Thyroid gland (tissue), 4 donors: ENCODE data around the gene CLEC18A.

ENCODE experiments used
- POLR2A ChIP-seq, 2 donors: fragments of 450-650 bp; IDR thresholded peaks; one replicate each; pipeline ENCODE4 v1.6.1; 2017; ENCODE audit warnings: antibody characterized with exemption in 2 of 2, mild to moderate bottlenecking in 2 of 2, moderate library complexity in 1 of 2
- TF ChIP-seq, protein P1 (sequence below), 6 experiments: fragments of 200-600 bp in 3 of 6; fragments of 450-650 bp in 3 of 6; sonication (generic) in 3 of 6; IDR thresholded peaks; one replicate each; pipeline ENCODE4 v1.5.1; 2016 to 2019; ENCODE audit warnings: antibody characterized with exemption in 6 of 6, mild to moderate bottlenecking in 2 of 6, inconsistent platforms in 1 of 6, moderate library complexity in 1 of 6

DNA sequence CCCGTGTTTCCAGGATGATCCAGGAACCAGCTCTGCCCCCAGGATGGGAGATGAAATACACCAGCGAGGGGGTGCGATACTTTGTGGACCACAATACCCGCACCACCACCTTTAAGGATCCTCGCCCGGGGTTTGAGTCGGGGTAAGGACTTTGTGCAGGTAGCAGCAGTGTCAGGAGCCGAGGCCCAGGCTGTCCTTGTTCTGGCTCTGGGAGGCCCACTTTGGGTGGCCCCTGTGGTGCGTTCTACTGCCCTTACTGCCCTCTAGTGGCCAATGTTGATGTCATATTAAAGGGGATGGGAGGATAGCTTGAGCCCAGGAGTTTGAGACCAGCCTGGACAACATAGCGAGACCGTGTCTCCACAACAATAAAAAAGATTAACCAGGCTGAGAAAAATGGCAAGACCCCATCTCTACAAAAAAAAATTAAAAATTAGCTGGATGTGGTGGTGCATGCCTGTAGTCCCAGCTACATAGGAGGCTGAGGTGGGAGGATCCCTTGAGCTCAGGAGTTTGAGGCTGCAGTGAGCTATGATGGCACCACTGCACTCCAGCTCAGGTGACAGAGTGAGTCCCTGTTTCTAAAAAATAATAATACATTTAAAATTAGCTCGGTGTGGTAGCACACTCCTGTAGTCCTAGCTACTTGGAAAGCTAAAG, 20.9 kb upstream of the CLEC18A start:
- TF ChIP-seq, protein P1, sequence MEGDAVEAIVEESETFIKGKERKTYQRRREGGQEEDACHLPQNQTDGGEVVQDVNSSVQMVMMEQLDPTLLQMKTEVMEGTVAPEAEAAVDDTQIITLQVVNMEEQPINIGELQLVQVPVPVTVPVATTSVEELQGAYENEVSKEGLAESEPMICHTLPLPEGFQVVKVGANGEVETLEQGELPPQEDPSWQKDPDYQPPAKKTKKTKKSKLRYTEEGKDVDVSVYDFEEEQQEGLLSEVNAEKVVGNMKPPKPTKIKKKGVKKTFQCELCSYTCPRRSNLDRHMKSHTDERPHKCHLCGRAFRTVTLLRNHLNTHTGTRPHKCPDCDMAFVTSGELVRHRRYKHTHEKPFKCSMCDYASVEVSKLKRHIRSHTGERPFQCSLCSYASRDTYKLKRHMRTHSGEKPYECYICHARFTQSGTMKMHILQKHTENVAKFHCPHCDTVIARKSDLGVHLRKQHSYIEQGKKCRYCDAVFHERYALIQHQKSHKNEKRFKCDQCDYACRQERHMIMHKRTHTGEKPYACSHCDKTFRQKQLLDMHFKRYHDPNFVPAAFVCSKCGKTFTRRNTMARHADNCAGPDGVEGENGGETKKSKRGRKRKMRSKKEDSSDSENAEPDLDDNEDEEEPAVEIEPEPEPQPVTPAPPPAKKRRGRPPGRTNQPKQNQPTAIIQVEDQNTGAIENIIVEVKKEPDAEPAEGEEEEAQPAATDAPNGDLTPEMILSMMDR (IDR thresholded peaks at IDR 0.05): peak; percentile 60 to 79 (median 76)
- no peak for TF ChIP-seq POLR2A (IDR thresholded peaks at IDR 0.05)
